Measurements from ENCODE around the gene GJB1.
"Not testable (repeated sequence)": the region's sequence is repeated elsewhere in the genome, so short reads cannot be mapped to it uniquely, and the experiment has no call there.

GJB1 gene

DNA sequence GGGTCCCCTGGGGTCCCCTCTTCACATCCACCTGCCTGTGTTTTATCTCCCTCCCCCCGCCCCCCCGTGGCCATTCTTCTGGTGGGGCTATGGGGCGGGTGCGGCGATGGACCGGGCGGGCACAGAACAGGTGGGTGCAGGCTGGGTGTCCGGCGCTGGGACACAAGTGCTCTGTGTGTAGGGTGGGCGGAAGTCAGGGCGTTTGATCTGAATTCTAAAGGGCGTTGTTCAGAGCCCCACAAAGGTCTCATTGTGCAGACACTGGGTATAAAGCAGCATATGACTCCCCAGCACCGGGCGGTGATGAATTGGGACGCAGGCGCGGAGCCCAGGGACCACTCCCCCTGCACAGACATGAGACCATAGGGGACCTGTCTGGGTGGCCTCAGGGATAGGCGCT is at the start of gene GJB1:
TSS of gene GJB1 (plus strand) at position 296 of the 400 bp plus-strand sequence. CDS start 484 bp downstream, outside the sequence.
- no peak for DNase-seq (ENCODE audit: low read depth)

DNA sequence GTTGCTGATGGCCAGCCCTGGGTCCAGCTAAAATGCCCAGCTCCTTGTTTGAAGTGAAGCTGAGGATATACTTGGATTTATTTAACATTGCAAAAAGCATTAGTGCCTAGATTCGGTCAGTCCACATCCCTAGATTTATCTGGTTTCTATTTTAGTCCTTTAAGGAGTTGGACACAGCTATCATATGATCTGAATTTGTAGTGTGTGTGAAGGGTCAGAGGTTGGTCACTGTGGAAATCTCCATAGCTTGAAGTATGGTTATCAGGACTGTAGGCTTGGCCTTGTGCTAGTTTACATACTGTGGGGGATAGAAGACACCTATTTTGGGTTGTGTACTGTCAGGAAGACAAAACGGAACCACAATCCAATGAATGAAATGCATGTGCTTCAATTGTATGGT is 49.6 kb upstream of the GJB1 start:
- DNase-seq (ENCODE audit: low read depth): no peak

DNA sequence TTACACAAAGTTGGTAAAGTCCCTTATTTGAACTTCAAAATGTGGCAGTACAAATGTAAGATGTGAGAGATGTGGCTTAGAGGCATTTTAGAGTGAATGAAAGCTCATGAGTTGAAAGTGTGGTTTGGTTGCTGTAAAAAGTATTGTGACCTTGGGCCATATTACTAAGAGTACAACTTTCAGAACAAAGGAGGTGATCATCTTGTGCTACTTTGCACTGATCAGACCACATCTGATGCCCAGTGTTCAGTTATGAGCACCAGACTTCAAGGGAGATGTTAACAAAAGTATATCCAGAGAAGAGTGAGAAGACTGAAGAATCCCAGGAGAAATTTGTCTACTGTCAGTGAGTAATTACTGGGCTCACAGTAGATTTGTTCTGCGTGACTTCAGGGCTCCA is 48.2 kb upstream of the GJB1 start:
- no peak for DNase-seq (ENCODE audit: low read depth)

DNA sequence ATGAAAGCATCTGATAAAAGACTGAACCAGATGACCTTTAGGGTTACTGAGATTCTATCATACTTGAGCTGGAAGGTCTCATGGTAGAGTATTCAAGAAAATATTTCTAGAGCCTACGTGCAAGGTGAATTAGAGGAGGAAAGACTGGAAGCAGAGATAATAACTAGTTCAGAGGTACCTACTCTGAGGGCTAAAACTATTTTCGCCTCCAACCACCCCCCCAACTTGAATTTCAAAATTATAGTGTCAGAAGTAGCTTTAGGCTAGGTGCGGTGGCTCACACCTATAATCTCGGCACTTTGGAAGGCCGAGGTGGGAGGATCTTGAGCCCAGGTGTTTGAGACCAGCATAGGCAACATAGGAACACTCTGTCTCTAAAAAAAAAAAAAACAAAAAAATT is 47.5 kb upstream of the GJB1 start:
- no peak for DNase-seq (ENCODE audit: low read depth)

DNA sequence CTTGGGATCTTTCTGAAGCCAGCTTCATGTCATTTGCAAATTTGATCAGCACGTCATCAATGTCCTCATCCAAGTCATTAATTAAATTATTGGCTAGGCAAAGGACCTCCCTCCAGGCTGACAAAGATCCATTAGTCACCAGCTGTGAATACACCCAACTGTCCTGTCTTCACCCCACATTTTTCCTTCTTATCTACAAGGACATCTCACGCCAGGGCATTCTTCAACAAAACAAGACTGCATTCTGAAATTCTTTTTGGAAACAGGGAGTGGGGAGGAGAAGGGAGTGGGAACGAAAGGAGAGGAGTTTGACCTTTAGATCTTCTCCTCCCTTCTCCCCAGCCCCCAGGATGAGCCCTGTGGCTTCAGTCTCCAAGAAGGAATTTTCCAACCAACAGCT is 45.7 kb upstream of the GJB1 start:
- DNase-seq (ENCODE audit: low read depth): no peak

DNA sequence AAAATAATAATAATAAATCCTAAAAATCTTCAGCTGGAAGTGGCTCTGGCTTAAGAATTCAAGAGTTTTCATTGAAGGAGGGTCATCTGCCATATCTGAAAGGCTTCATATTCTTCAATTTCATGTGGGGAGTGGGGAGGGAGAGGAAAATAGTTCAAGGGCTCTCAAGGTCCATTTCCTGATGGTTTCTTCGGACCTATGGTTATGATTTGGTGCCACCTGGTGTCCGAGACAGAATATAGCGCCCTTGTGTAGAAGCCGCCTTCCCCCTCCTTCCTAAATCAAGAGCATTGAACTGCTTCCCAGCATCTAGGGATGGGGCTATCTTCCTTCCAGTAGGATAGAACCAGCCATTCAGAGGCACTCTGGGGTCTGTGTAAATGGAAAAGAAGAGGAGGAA is 44.1 kb upstream of the GJB1 start:
- DNase-seq (ENCODE audit: low read depth): no peak

DNA sequence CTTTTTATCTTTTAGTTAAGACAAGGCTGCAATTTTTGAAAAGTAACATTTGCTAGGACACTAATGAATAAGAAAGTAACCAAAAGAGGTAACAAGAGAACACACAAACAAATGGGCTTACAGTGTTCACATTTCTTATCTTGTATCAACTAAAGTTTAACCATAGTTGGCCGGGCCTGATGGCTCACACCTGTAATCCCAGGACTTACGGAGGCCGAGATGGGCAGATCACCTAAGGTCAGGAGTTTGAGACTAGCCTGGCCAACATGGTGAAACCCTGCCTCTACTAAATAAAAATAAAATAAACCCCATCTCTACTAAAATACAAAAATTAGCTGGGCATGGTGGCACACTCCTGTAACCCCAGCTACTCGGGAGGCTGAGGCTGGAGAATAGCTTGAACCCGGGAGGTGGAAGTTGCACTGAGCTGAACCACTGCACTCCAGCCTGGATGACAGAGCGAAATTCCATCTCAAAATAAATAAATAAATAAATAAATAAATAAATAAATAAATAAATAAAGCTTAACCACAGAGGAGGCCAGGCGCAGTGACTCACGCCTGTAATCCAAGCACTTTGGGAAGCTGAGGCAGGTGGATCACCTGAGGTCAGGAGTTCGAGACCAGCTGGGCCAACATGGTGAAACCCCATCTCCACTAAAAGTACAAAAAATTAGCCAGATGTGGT is 42.3 kb upstream of the GJB1 start:
- DNase-seq (ENCODE audit: low read depth): not testable (repeated sequence)

DNA sequence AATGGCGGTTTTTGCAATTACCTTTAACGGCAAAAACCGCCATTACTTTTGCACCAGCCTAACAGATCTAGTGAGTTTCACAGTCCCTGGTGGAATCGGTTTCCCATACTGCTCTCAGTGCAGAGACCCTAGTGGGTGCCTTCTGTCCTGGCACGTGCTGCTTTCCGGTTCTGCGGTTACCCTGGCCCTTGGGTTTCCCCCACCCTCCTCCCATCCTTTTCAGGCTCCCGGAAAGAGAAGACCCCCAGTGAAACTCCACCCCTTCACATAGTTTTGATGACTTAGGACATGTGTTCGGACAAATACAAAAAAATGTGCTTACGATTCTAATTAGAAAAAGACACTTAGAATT is 41.5 kb upstream of the GJB1 start:
- no peak for DNase-seq (ENCODE audit: low read depth)

DNA sequence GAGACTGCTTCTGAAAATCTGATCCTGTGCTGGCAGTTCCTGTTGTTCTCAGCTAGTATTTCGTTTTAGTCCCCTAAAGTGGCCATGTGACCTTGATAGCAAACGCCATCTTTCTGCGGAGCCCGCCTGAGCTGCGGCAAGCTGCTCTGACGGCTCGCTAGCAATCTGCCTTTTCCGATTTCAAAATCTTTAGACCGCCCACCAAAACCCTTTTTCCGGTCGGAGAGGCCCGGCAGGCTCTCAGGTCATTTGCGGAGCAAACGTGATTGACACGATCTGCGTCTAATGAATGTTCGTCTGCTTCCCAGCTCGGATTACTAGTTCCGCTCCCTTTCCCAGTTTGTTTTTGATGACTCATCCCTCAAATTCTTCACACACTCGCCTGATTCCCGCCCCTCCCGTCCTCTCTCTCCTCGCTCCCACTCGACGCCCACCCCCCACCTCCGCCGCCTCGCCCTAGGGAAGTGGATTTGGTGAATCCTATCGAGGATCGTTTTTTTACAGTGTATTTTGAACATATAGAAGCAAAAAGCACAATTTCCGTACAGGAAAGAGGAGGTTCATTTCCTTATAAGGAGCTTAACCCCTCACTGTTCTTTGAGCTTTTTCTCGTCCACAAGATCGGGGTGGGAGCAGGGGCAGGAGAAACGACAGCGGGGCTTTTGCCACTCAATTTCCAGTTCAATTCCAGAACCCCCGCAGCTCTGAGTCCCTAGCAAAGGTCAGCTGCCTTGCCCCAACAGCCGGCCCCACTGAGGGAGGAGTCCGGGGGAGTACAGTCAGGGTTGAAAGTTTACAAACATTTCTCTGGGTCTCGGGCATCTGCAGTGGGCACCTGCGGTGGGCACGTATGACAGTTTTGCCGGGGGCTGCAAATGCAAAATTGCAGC is 40.9 kb upstream of the GJB1 start:
- peak; percentile 51 for DNase-seq (ENCODE audit: low read depth)

DNA sequence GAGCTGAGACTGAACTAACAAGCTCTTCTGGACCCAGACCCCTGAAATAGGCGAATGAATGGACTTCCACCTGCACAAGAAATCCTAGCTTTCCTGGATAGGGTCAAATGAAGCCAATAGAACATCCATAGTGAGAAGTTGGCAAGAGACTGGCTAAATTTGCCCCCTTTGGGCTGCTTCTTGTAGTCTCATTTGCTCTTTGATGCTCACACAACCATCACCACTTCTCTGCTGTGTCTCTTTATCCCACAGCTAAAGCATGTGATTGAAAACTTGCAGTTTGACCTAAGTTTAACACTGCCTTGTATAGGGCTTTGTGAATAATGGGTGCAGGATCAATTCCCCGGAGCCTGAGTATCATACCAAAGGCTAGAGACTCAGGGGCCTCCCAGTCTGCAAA is 40.2 kb upstream of the GJB1 start:
- no peak for DNase-seq (ENCODE audit: low read depth)

DNA sequence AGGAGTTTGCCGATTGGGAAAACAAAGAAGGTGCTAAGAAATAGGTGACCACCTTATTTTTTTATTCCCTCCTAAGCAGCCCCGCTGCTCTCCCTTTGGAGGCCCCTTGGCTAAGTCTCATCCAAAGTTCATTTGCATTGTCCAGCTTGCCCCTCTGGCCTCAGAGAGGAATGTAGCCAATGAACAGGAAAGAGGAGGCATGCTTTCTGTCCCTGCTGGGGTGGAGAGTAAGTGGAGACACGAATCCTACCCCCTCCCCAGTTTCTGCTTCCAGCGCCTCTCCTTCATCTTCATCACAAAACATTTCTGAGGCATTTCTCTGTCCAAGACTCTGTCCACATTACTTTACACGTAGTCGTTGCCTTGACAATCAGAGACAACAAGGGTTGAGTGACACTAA is 39.7 kb upstream of the GJB1 start:
- DNase-seq (ENCODE audit: low read depth): no peak

DNA sequence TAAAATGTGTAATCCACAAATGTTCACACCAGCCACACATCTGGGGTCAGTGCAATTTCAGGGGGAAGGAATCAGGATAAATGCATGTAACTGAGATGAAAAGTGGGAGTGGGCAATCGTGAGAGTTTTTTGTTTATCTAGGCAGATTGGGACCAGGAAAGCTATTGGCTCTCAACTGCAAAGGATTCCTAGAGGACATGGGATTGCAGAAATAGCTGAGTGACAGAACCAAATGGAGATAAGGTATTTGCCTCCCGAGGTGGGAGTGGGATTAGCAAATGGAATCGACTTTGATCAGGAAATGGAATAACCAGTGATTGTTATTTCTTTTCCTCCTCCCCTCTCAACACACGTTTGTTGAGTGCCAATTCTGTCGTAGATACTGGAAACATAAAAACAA is 38.9 kb upstream of the GJB1 start:
- DNase-seq (ENCODE audit: low read depth): no peak

DNA sequence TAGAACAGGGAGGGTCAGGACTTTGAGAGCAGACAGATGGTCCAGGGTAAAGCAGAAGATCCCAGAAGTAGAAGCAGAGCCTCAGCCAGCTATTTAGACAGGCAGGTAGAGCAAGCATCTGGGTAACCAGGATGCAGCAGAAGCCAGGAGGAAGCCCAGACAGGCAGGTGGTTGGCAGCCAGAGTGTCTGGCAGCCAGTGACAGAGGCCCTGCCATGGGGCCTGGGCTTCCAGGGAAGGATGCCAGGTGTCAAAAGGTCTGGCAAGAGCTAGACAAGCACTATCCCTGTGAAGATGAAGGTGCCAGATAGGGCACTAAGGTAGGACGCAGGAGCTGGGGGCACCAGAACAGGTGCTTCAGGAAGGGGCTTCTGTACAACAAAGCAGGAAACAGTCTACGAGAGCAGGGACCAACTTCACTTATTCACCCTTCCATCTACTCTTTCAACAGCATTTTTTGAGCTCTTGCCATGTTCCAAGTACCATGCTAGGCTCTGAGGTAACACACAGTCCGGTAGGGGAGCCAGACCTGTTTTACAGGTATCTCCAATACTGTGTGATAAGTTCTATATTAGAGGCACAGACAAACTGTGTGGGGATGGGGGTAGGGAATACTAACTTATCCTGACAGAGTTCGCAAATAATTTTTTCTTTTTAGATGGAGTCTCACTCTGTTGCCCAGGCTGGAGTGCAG is 38.1 kb upstream of the GJB1 start:
- DNase-seq (ENCODE audit: low read depth): no peak

DNA sequence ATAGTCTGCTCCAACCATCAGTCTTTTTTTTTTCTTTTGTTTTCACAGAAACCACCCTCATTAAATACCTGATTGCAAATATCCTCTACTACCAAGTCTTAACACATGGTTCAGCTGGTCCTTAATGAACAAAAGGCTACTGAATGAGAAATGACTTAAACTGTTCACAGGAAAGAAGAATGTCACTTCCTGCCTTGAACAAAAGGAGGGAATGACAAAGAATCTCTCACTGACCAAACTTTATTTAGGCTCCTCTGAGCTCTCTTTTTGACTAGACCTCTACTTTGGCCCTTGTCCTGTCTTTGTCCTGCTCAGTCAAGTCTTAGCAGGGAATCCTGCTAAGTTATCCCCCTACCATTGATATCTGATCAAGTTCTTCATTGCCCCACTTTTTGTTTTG is 31.8 kb upstream of the GJB1 start:
- no peak for DNase-seq (ENCODE audit: low read depth)

DNA sequence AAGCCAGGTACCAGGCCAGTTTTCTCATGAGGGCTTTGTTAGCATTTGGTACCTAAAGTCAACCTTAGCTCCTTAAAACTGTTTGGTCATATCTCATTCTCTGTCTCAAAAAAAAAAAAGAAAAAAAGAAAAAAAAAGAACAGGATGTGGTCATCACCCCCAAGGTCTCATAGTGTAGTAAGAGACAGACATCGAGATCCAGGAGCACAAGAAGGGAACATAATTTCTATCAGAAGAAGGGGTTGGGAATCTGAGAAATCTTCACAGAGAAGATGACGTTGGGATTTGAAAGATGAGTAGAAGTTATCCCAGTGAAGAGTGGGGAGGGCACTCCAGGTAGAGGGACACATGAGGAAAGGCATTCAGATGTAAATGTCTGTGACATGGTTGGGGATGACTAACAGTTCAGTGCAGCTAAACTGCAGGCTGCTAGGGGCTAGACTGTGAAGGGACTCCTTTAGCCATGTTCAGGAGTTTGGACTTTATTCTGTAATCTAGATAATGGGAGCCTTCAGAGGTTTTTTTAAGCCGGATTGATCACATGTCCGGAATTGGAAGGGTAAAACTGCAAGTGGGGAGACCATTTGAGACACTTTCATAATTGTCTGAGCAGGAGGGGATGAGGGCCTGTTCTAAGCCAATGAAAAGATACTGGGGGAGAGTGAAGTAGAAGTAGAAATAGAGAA is 26.9 kb upstream of the GJB1 start:
- DNase-seq (ENCODE audit: low read depth): no peak

DNA sequence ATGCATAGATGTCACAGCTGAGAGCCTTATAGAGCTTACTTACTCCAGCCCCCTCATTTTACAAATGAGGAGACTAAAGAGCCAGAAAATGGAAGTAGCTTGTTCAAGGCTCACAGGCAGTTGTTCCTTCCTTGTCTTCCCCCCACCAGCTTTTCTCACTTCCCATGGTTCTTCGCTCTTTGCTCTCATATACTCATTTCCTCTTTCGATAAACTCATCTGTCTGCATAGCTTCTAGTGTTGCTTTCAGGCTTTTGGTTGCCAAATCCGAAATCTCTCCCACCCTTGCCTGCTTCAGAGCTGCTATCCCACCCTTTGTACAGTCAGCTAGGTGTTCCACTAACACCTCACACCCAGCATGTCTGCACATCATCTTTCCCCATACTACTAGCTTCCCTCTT is 25.0 kb upstream of the GJB1 start:
- no peak for DNase-seq (ENCODE audit: low read depth)

DNA sequence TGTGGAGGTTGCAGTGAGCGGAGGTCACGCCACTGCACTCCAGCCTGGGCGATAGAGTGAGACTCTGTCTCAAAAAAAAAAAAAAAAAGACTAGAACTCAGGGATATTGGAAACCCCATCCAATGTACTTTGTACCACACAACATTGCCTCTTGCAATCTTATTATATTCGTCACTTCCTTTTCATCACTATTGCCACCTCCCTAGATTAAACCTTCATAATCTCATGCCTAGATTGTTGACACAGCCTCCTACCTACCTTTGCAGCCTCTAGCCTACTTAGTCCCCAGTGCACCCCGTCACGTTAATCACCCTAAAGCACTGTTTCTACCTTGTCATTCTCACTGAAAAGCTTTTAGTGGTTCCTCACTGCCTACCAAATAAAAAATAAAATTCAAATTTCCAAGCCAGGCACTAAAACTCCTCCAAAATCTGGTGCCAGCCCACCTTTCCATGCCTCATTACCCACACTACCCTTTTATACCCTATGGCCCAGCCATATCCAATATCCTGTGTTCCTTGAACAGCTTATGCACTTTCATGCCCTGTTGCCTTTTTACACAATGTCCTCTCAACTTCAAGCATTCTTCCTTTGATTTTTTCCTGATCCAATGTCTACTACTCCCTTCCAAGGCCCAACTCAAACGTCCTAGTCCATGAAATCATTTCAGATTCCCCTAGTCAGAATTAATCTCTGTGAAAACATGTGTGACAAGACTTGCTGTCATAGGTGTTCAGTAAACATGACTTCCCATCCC is 23.6 kb upstream of the GJB1 start:
- DNase-seq (ENCODE audit: low read depth): no peak

DNA sequence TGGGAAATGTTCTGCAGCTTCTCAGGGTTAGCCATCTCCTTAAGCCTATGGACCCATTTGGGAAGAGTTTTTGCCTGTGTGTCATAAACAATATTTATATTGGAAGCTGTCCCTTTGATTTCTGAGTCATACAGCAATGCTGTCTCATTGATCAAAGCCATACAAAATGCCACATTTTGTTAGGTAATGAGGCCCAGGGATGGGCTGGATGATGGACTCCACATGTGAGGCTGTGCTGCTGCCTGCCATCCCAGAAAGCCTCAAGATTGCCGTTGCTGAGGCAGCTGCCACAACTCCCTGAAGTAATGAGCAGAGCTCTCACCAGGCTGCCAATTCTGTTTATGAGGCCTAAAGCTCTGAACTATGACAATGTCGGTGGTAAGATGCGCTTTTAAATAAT is 12.2 kb upstream of the GJB1 start:
- no peak for DNase-seq (ENCODE audit: low read depth)

DNA sequence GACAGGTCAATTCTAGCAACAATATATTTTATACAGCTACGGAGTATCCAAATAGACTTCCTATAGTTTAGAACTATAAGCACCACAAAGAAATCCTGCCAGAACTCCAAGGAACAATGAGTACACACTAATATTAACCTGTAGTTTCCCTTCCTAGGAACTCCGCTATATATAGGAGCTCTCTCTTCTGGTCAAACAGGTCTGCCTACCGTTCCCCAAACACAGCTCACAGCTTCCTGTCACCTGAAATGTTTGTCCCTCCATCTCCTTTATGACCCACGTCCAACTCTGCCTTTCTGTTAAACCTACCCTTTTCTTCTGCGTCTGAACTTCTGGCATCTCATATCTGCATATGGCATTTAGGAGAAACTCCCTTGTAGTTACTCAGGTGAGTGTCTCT is 10.5 kb upstream of the GJB1 start:
- DNase-seq (ENCODE audit: low read depth): no peak

DNA sequence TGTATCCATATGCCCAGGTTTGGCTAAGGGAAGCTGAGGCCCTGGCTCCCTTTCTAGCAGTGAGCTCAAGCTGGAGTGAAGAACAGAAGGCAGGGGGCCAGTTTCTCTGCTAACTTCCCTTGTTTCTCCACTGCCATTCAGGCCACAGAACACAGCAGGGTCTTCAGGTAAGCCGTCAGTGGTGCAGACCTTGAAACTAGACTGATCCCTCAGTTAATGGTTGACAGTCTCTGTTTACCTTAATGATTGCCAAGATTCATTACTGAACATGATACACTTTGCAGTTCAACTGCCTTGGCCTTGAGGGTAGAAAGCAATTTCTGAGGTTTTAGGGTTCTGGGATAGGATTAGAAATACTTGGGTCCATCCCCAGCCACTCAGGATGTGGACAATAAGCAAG is 8.9 kb upstream of the GJB1 start:
- DNase-seq (ENCODE audit: low read depth): no peak

DNA sequence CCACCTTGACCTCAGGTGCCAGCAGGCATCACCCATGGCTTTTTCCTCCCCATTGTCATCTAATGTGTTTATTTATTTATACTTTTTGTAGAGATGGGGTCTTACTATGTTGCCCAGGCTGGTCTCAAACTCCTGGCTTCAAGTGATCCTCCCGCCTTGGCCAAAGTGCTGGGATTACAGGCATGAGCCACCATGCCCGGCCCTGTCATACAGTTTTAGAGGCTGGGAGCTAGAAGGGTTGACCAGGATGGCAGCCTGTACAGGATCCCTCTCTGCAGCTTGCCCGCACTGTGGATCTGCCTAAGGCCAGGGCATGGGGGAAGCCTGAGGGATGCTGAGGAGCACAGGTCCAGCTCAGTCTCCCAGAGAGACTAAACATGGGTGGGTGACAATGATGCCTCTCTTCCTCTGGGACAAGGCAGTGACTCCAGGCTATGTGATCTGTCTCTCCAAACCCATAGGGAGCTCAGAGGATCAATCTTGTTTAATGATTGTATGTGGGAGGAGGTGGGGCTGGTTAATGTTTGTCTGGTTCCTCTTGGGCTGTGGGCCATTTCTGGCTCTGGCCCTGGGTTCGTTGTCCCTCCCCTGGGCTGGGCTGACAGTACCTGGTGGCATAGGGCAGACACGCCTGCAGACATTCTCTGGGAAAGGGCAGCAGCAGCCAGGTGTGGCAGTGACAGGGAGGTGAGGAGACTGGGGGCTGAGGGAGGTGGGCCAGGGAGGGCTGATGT is 8.3 kb upstream of the GJB1 start:
- DNase-seq (ENCODE audit: low read depth): no peak

Data from stimulated activated CD8-positive, alpha-beta memory T cell treated with anti-CD3 and anti-CD28 coated beads, Interleukin-15, amount 100 ng/mL, for 1 hour (primary cell).